K562 (cell line): ENCODE results near the gene FKBP7. TPM values are rescaled to one million over a fixed set of nuclear protein-coding genes. Genes with fewer than 3 reads are reported as not detected.

Experiments used
- BMI1 ChIP-seq: fragments of 150-350 bp; IDR thresholded peaks from 2 replicates; pipeline ENCODE4 v1.6.1; 2014; ENCODE audit warnings: low read length
- CAMTA2 ChIP-seq: fragments of 250-450 bp; sonication (Bioruptor Pico); conservative IDR thresholded peaks from 2 replicates; pipeline ENCODE4 v1.5.1; 2022
- EP400 ChIP-seq: fragments of 450-650 bp; IDR thresholded peaks from 2 replicates; pipeline ENCODE4 v1.6.1; 2017; ENCODE audit warnings: antibody characterized with exemption, mild to moderate bottlenecking, moderate library complexity
- ERF ChIP-seq: fragments of 450-650 bp; formaldehyde crosslinking; IDR thresholded peaks from 2 replicates; pipeline ENCODE4 v1.4.0; 2020; ENCODE audit warnings: mild to moderate bottlenecking, mixed read lengths
- HDAC6 ChIP-seq: IDR thresholded peaks from 2 replicates; pipeline ENCODE4 v1.6.1; 2012; ENCODE audit warnings: low read depth, mild to moderate bottlenecking, control low read depth, inconsistent platforms, low read length, moderate library complexity
- NR4A1 ChIP-seq, 2 experiments: fragments of 250-450 bp in 1 of 2; fragments of 450-650 bp in 1 of 2; sonication (Bioruptor Pico) in 1 of 2; IDR thresholded peaks; 2 replicates each; pipeline versions ENCODE4 v1.4.0 to v1.6.1; 2016 to 2020; ENCODE audit warnings: mild to moderate bottlenecking in 2 of 2, missing compliant biosample characterization in 1 of 2, missing genetic modification characterization in 1 of 2, moderate library complexity in 1 of 2
- PYGO2 ChIP-seq: fragments of 450-650 bp; IDR thresholded peaks from 2 replicates; pipeline ENCODE4 v1.6.1; 2016; ENCODE audit warnings: mild to moderate bottlenecking, missing genetic modification characterization, moderate library complexity, missing compliant biosample characterization
- RBBP5 ChIP-seq: fragments of 200-600 bp; sonication (generic); IDR thresholded peaks from 2 replicates; pipeline ENCODE4 v1.6.1; 2012; ENCODE audit warnings: borderline replicate concordance, mild to moderate bottlenecking, low read length, control low read depth, inconsistent platforms; ENCODE audit not compliant: insufficient read depth, poor library complexity, severe bottlenecking
- TARDBP ChIP-seq: fragments of 450-650 bp; IDR thresholded peaks from 2 replicates; pipeline ENCODE4 v1.6.1; 2016
- ZNF57 ChIP-seq: fragments of 450-650 bp; formaldehyde crosslinking; IDR thresholded peaks from 2 replicates; pipeline ENCODE4 v1.4.0; 2020; ENCODE audit warnings: mild to moderate bottlenecking, moderate library complexity
- polyA plus RNA-seq, 8 experiments: library from polyadenylated mRNA; depleted of rRNA in 4 of 8; stranded (reverse) in 5 of 8; unstranded in 3 of 8; fragments of >200 nt; fragmentation: Nextera tagmentation in 2 of 8; fragmentation: Illumina TruSeq in 1 of 8; extraction: Ambion mirVana in 2 of 8; extraction: Trizol in 1 of 8; gene quantifications; 2 replicates each; pipeline versions ENCODE4 v1.2.1 to v1.2.3, GENCODE V29; 2011 to 2014; ENCODE audit warnings: inconsistent platforms in 1 of 8, missing spikeins in 1 of 8
- total RNA-seq, 7 experiments: library from RNA; depleted of rRNA in 6 of 7; stranded (reverse); fragments of >200 nt in 6 of 7; fragmentation: Illumina TruSeq in 2 of 7; extraction: Trizol in 2 of 7; gene quantifications; 2 replicates each; pipeline versions ENCODE4 v1.2.1 to v1.2.3, GENCODE V29; 2011 to 2021; ENCODE audit warnings: low replicate concordance in 1 of 7
- TF ChIP-seq, protein P1 (sequence below): fragments of 450-650 bp; IDR thresholded peaks from one replicate; pipeline ENCODE4 v1.6.1; 2018; ENCODE audit warnings: mild to moderate bottlenecking, moderate library complexity; ENCODE audit not compliant: partially characterized antibody
- TF ChIP-seq, protein P2 (sequence below): fragments of 250-450 bp; sonication (Bioruptor Pico); IDR thresholded peaks from 2 replicates; pipeline ENCODE4 v1.8.0; 2022; ENCODE audit warnings: moderate library complexity, mild to moderate bottlenecking, inconsistent platforms
- TF ChIP-seq, protein P3 (sequence below): fragments of 200-800 bp; sonication (Bioruptor generic); IDR thresholded peaks from 2 replicates; pipeline ENCODE4 v1.6.1; 2016; ENCODE audit warnings: missing genetic modification characterization, missing compliant biosample characterization
- TF ChIP-seq, protein P4 (sequence below): fragments of 250-450 bp; sonication (Bioruptor Pico); IDR thresholded peaks from 2 replicates; pipeline ENCODE4 v1.6.1; 2021; ENCODE audit warnings: mild to moderate bottlenecking
- TF ChIP-seq, protein P5 (sequence below): sonication (generic); formaldehyde crosslinking; IDR thresholded peaks from 2 replicates; pipeline ENCODE4 v1.8.1; 2023; ENCODE audit warnings: mild to moderate bottlenecking, missing genetic modification reagents
- TF ChIP-seq, protein P6 (sequence below), 2 experiments: fragments of 450-650 bp in 1 of 2; sonication (generic) in 1 of 2; formaldehyde crosslinking; conservative IDR thresholded peaks; 2 replicates each; pipeline versions ENCODE4 v1.4.0 to v1.8.1; 2020 to 2022; ENCODE audit warnings: mild to moderate bottlenecking in 1 of 2, missing genetic modification reagents in 1 of 2

FKBP7 gene
- total and polyA plus RNA-seq, 9 of the 15 experiments (the other 6 are each of a cell fraction or from before 2014, with no cell fraction given): 6.1 to 23.2 (median 19.0) TPM

DNA sequence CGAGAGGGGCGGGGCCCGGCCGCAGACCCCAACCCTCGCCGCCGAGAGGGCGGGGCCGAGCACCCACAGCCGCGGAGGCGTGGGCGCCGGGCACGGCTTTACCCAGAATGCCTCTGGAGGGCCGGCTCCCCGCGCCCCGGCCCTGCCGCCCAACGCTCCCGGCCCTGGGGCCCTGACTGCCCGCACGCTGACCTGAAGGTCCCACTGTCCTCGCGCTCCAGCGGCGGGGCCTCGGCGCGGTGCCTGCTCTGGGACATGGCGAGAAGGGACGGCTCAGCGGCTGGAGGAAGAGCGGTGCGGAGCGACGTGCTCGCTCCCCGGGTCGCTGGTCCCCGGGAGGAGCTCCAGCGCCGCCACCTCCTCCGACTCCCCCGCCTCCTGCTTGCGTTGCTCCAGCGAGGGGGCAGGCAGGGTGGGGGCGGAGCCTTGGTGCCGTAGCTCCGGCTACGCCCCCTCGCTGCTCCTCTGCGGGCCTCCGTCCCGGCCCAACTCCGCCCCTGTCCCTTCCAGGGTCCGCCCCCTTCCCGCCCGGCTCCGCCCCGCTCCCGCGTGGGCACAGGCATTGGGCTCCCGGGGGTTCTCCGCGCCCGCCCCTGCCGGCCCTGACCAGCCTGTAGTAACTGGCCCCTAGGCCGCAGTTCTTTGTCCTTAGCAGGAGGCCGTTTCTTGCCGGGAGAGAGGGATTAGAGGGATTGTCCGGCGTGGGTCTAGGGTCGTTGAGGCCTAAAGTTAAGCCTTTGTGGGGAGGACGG, 27.4 kb downstream of the FKBP7 start, which contains the start of the genes PJVK and PRKRA (continued):
- TF ChIP-seq, protein P1, sequence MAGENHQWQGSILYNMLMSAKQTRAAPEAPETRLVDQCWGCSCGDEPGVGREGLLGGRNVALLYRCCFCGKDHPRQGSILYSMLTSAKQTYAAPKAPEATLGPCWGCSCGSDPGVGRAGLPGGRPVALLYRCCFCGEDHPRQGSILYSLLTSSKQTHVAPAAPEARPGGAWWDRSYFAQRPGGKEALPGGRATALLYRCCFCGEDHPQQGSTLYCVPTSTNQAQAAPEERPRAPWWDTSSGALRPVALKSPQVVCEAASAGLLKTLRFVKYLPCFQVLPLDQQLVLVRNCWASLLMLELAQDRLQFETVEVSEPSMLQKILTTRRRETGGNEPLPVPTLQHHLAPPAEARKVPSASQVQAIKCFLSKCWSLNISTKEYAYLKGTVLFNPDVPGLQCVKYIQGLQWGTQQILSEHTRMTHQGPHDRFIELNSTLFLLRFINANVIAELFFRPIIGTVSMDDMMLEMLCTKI: no peak
- peak; percentile 90 for TF ChIP-seq EP400
- peak; percentile 8; the same call in 1 of the 2 replicates for TF ChIP-seq BMI1
- TF ChIP-seq, protein P2, sequence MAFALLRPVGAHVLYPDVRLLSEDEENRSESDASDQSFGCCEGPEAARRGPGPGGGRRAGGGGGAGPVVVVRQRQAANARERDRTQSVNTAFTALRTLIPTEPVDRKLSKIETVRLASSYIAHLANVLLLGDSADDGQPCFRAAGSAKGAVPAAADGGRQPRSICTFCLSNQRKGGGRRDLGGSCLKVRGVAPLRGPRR (CRISPR knock-in tag): no peak
- no peak; the same call in 1 of the 2 replicates for TF ChIP-seq TARDBP
- TF ChIP-seq, protein P3, sequence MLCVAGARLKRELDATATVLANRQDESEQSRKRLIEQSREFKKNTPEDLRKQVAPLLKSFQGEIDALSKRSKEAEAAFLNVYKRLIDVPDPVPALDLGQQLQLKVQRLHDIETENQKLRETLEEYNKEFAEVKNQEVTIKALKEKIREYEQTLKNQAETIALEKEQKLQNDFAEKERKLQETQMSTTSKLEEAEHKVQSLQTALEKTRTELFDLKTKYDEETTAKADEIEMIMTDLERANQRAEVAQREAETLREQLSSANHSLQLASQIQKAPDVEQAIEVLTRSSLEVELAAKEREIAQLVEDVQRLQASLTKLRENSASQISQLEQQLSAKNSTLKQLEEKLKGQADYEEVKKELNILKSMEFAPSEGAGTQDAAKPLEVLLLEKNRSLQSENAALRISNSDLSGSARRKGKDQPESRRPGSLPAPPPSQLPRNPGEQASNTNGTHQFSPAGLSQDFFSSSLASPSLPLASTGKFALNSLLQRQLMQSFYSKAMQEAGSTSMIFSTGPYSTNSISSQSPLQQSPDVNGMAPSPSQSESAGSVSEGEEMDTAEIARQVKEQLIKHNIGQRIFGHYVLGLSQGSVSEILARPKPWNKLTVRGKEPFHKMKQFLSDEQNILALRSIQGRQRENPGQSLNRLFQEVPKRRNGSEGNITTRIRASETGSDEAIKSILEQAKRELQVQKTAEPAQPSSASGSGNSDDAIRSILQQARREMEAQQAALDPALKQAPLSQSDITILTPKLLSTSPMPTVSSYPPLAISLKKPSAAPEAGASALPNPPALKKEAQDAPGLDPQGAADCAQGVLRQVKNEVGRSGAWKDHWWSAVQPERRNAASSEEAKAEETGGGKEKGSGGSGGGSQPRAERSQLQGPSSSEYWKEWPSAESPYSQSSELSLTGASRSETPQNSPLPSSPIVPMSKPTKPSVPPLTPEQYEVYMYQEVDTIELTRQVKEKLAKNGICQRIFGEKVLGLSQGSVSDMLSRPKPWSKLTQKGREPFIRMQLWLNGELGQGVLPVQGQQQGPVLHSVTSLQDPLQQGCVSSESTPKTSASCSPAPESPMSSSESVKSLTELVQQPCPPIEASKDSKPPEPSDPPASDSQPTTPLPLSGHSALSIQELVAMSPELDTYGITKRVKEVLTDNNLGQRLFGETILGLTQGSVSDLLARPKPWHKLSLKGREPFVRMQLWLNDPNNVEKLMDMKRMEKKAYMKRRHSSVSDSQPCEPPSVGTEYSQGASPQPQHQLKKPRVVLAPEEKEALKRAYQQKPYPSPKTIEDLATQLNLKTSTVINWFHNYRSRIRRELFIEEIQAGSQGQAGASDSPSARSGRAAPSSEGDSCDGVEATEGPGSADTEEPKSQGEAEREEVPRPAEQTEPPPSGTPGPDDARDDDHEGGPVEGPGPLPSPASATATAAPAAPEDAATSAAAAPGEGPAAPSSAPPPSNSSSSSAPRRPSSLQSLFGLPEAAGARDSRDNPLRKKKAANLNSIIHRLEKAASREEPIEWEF (CRISPR knock-in tag): no peak
- TF ChIP-seq RBBP5: peak; percentile 89
- TF ChIP-seq, protein P4, sequence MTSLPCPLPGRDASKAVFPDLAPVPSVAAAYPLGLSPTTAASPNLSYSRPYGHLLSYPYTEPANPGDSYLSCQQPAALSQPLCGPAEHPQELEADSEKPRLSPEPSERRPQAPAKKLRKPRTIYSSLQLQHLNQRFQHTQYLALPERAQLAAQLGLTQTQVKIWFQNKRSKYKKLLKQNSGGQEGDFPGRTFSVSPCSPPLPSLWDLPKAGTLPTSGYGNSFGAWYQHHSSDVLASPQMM (CRISPR knock-in tag): no peak
- TF ChIP-seq NR4A1 (CRISPR knock-in tag; IDR thresholded peaks at IDR 0.05): peak; percentile 73; the same call in 1 of the 2 replicates
- TF ChIP-seq NR4A1 (tag; IDR thresholded peaks at IDR 0.05): peak; percentile 53; the same call in 1 of the 2 replicates
- TF ChIP-seq HDAC6: no peak
- TF ChIP-seq CAMTA2: no peak
- no peak for TF ChIP-seq ZNF57 (CRISPR knock-in tag)
- TF ChIP-seq, protein P5, sequence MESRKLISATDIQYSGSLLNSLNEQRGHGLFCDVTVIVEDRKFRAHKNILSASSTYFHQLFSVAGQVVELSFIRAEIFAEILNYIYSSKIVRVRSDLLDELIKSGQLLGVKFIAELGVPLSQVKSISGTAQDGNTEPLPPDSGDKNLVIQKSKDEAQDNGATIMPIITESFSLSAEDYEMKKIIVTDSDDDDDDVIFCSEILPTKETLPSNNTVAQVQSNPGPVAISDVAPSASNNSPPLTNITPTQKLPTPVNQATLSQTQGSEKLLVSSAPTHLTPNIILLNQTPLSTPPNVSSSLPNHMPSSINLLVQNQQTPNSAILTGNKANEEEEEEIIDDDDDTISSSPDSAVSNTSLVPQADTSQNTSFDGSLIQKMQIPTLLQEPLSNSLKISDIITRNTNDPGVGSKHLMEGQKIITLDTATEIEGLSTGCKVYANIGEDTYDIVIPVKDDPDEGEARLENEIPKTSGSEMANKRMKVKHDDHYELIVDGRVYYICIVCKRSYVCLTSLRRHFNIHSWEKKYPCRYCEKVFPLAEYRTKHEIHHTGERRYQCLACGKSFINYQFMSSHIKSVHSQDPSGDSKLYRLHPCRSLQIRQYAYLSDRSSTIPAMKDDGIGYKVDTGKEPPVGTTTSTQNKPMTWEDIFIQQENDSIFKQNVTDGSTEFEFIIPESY (CRISPR knock-in tag): no peak; the same call in none of the 2 replicates
- no peak for TF ChIP-seq PYGO2 (tag)
- peak; percentile 87 for TF ChIP-seq ERF (CRISPR knock-in tag)
- TF ChIP-seq, protein P6, sequence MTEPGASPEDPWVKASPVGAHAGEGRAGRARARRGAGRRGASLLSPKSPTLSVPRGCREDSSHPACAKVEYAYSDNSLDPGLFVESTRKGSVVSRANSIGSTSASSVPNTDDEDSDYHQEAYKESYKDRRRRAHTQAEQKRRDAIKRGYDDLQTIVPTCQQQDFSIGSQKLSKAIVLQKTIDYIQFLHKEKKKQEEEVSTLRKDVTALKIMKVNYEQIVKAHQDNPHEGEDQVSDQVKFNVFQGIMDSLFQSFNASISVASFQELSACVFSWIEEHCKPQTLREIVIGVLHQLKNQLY (CRISPR knock-in tag; conservative IDR thresholded peaks at IDR 0.05): no peak
